GM12878 (cell line): Measurements from ENCODE around the gene ZNF10. TPM values are rescaled to one million over a fixed set of nuclear protein-coding genes. Genes with fewer than 3 reads are reported as not detected.

Experiments used
- BRCA1 ChIP-seq: IDR thresholded peaks from 2 replicates; pipeline ENCODE4 v1.6.1; 2011; ENCODE audit warnings: low read depth, low read length, improper control_type of control experiment
- CBX3 ChIP-seq: fragments of 200-600 bp; sonication (generic); IDR thresholded peaks from 2 replicates; pipeline ENCODE4 v1.6.1; 2016; ENCODE audit warnings: low read depth, borderline replicate concordance
- CBX5 ChIP-seq: sonication (generic); IDR thresholded peaks from 2 replicates; pipeline ENCODE4 v1.6.1; 2016; ENCODE audit warnings: low read depth, moderate library complexity, mild to moderate bottlenecking, inconsistent platforms
- NFYA ChIP-seq: IDR thresholded peaks from 2 replicates; pipeline ENCODE4 v1.6.1; 2011; ENCODE audit warnings: low read depth, mild to moderate bottlenecking, low read length, improper control_type of control experiment, borderline replicate concordance
- NR2C1 ChIP-seq: fragments of 450-650 bp; IDR thresholded peaks from 2 replicates; pipeline ENCODE4 v1.6.1; 2017; ENCODE audit warnings: antibody characterized with exemption, mild to moderate bottlenecking, moderate library complexity
- RAD51 ChIP-seq: fragments of 450-650 bp; IDR thresholded peaks from 2 replicates; pipeline ENCODE4 v1.6.1; 2016; ENCODE audit warnings: moderate library complexity, mild to moderate bottlenecking, inconsistent platforms
- TAF1 ChIP-seq: IDR thresholded peaks from 2 replicates; pipeline ENCODE4 v1.6.1; 2011; ENCODE audit warnings: mild to moderate bottlenecking, low read depth, low read length, borderline replicate concordance
- TCF7 ChIP-seq: IDR thresholded peaks from 2 replicates; pipeline ENCODE4 v1.6.1; 2014; ENCODE audit warnings: antibody characterized with exemption, borderline replicate concordance
- polyA plus RNA-seq, 11 experiments: library from polyadenylated mRNA; depleted of rRNA in 4 of 11; unstranded in 6 of 11; stranded (reverse) in 5 of 11; fragments of >200 nt; fragmentation: Nextera tagmentation in 4 of 11; fragmentation: Illumina TruSeq in 1 of 11; extraction: Ambion mirVana in 4 of 11; extraction: Trizol in 1 of 11; gene quantifications; 1 replicate in 1 of 11; 2 replicates in 10 of 11; pipeline versions ENCODE4 v1.2.1 to v1.2.3, GENCODE V29; 2011 to 2016; ENCODE audit warnings: inconsistent platforms in 2 of 11, missing spikeins in 2 of 11, low read depth in 1 of 11
- total RNA-seq, 4 experiments: library from RNA; depleted of rRNA in 3 of 4; stranded (reverse); fragments of >200 nt in 3 of 4; fragmentation: Illumina TruSeq in 1 of 4; extraction: Trizol in 1 of 4; gene quantifications; 2 replicates each; pipeline versions ENCODE4 v1.2.1 to v1.2.3, GENCODE V29; 2013 to 2021
- TF ChIP-seq, protein P1 (sequence below): fragments of 450-650 bp; formaldehyde crosslinking; IDR thresholded peaks from 2 replicates; pipeline ENCODE4 v1.5.0; 2022; ENCODE audit warnings: mild to moderate bottlenecking, missing genetic modification characterization
- TF ChIP-seq, protein P2 (sequence below): fragments of 450-650 bp; IDR thresholded peaks from 2 replicates; pipeline ENCODE4 v1.6.1; 2017; ENCODE audit warnings: borderline replicate concordance
- TF ChIP-seq, protein P3 (sequence below): IDR thresholded peaks from 2 replicates; pipeline ENCODE4 v1.6.1; 2011; ENCODE audit warnings: borderline replicate concordance, low read depth, mild to moderate bottlenecking, moderate library complexity, low read length; ENCODE audit not compliant: insufficient read depth, poor library complexity, severe bottlenecking
- TF ChIP-seq, protein P4 (sequence below): fragments of 450-650 bp; IDR thresholded peaks from 2 replicates; pipeline ENCODE4 v1.6.1; 2014; ENCODE audit warnings: mild to moderate bottlenecking
- TF ChIP-seq, protein P5 (sequence below): fragments of 450-650 bp; formaldehyde crosslinking; IDR thresholded peaks from 2 replicates; pipeline ENCODE4 v1.4.0; 2020; ENCODE audit warnings: mild to moderate bottlenecking, moderate library complexity
- TF ChIP-seq, protein P6 (sequence below): fragments of 450-650 bp; IDR thresholded peaks from 2 replicates; pipeline ENCODE4 v1.6.1; 2017; ENCODE audit warnings: antibody characterized with exemption, mild to moderate bottlenecking, moderate library complexity

Gene ZNF10
- total and polyA plus RNA-seq, 10 of the 15 experiments (the other 5 are each of a cell fraction or from before 2014, with no cell fraction given), result 1.7 to 4.2 (median 2.9) TPM

DNA sequence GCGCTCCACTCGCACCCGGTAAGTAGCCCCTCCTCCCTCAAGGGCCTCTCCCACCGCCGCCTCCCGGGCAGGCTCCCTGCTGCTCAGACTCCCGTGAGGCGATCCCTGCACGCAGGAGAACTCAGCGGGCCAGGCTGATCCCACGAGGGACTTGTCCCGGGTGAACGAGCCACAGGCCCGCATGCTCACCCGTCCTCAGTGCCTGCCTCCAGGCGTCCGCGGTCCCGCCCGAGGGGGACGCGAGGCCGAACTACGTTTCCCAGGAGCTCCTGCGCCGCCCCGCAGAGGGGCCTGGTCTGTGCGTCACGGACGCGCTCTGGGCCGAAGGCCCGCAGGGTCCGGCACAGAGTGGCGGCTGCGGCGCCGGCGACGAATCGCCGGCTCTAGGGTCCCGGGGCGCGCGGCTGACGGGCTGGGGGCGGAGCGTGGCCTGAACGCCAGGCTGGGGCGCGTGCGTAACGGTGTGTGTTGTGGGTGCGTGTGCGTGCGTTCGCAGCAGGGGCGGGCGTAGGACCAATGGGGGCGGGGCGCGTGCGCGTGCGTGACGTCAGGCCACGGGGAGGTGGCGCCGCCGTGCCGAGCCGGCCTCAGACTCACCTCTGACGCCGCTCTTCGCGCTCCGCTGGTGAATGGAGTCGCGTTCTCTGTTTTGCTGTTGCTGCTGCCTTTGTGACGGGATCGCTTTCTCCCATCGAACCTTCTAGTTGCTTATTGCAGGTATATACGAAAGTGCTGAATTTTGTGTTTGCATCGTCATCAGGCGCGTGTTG lies at the start of gene ZNF10, which contains the start of gene ZNF891 (continued):
- TF ChIP-seq, protein P1, sequence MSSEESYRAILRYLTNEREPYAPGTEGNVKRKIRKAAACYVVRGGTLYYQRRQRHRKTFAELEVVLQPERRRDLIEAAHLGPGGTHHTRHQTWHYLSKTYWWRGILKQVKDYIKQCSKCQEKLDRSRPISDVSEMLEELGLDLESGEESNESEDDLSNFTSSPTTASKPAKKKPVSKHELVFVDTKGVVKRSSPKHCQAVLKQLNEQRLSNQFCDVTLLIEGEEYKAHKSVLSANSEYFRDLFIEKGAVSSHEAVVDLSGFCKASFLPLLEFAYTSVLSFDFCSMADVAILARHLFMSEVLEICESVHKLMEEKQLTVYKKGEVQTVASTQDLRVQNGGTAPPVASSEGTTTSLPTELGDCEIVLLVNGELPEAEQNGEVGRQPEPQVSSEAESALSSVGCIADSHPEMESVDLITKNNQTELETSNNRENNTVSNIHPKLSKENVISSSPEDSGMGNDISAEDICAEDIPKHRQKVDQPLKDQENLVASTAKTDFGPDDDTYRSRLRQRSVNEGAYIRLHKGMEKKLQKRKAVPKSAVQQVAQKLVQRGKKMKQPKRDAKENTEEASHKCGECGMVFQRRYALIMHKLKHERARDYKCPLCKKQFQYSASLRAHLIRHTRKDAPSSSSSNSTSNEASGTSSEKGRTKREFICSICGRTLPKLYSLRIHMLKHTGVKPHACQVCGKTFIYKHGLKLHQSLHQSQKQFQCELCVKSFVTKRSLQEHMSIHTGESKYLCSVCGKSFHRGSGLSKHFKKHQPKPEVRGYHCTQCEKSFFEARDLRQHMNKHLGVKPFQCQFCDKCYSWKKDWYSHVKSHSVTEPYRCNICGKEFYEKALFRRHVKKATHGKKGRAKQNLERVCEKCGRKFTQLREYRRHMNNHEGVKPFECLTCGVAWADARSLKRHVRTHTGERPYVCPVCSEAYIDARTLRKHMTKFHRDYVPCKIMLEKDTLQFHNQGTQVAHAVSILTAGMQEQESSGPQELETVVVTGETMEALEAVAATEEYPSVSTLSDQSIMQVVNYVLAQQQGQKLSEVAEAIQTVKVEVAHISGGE, result no peak
- TF ChIP-seq, protein P2, sequence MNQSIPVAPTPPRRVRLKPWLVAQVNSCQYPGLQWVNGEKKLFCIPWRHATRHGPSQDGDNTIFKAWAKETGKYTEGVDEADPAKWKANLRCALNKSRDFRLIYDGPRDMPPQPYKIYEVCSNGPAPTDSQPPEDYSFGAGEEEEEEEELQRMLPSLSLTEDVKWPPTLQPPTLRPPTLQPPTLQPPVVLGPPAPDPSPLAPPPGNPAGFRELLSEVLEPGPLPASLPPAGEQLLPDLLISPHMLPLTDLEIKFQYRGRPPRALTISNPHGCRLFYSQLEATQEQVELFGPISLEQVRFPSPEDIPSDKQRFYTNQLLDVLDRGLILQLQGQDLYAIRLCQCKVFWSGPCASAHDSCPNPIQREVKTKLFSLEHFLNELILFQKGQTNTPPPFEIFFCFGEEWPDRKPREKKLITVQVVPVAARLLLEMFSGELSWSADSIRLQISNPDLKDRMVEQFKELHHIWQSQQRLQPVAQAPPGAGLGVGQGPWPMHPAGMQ, result no peak
- TF ChIP-seq TAF1 (peak; percentile 45; the same call in 1 of the 2 replicates), NR2C1 (peak; percentile 55), TCF7 (no peak), CBX5 (0 out of 2 replicates have a peak, but pooled peaks have one; percentile 16), CBX3 (no peak), NFYA (no peak), RAD51 (no peak), BRCA1 (no peak)
- TF ChIP-seq, protein P3, sequence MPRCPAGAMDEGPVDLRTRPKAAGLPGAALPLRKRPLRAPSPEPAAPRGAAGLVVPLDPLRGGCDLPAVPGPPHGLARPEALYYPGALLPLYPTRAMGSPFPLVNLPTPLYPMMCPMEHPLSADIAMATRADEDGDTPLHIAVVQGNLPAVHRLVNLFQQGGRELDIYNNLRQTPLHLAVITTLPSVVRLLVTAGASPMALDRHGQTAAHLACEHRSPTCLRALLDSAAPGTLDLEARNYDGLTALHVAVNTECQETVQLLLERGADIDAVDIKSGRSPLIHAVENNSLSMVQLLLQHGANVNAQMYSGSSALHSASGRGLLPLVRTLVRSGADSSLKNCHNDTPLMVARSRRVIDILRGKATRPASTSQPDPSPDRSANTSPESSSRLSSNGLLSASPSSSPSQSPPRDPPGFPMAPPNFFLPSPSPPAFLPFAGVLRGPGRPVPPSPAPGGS, result no peak
- TF ChIP-seq, protein P4, sequence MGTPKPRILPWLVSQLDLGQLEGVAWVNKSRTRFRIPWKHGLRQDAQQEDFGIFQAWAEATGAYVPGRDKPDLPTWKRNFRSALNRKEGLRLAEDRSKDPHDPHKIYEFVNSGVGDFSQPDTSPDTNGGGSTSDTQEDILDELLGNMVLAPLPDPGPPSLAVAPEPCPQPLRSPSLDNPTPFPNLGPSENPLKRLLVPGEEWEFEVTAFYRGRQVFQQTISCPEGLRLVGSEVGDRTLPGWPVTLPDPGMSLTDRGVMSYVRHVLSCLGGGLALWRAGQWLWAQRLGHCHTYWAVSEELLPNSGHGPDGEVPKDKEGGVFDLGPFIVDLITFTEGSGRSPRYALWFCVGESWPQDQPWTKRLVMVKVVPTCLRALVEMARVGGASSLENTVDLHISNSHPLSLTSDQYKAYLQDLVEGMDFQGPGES, result no peak
- TF ChIP-seq, protein P5, sequence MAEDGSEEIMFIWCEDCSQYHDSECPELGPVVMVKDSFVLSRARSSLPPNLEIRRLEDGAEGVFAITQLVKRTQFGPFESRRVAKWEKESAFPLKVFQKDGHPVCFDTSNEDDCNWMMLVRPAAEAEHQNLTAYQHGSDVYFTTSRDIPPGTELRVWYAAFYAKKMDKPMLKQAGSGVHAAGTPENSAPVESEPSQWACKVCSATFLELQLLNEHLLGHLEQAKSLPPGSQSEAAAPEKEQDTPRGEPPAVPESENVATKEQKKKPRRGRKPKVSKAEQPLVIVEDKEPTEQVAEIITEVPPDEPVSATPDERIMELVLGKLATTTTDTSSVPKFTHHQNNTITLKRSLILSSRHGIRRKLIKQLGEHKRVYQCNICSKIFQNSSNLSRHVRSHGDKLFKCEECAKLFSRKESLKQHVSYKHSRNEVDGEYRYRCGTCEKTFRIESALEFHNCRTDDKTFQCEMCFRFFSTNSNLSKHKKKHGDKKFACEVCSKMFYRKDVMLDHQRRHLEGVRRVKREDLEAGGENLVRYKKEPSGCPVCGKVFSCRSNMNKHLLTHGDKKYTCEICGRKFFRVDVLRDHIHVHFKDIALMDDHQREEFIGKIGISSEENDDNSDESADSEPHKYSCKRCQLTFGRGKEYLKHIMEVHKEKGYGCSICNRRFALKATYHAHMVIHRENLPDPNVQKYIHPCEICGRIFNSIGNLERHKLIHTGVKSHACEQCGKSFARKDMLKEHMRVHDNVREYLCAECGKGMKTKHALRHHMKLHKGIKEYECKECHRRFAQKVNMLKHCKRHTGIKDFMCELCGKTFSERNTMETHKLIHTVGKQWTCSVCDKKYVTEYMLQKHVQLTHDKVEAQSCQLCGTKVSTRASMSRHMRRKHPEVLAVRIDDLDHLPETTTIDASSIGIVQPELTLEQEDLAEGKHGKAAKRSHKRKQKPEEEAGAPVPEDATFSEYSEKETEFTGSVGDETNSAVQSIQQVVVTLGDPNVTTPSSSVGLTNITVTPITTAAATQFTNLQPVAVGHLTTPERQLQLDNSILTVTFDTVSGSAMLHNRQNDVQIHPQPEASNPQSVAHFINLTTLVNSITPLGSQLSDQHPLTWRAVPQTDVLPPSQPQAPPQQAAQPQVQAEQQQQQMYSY (CRISPR knock-in tag), result no peak
- TF ChIP-seq, protein P6, sequence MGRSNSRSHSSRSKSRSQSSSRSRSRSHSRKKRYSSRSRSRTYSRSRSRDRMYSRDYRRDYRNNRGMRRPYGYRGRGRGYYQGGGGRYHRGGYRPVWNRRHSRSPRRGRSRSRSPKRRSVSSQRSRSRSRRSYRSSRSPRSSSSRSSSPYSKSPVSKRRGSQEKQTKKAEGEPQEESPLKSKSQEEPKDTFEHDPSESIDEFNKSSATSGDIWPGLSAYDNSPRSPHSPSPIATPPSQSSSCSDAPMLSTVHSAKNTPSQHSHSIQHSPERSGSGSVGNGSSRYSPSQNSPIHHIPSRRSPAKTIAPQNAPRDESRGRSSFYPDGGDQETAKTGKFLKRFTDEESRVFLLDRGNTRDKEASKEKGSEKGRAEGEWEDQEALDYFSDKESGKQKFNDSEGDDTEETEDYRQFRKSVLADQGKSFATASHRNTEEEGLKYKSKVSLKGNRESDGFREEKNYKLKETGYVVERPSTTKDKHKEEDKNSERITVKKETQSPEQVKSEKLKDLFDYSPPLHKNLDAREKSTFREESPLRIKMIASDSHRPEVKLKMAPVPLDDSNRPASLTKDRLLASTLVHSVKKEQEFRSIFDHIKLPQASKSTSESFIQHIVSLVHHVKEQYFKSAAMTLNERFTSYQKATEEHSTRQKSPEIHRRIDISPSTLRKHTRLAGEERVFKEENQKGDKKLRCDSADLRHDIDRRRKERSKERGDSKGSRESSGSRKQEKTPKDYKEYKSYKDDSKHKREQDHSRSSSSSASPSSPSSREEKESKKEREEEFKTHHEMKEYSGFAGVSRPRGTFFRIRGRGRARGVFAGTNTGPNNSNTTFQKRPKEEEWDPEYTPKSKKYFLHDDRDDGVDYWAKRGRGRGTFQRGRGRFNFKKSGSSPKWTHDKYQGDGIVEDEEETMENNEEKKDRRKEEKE, result no peak
